Loucy (cell line): ENCODE measurements around the gene CXXC5.

Source experiments
- EZH2phosphoT487 ChIP-seq: fragments of 200-600 bp; IDR thresholded peaks from 2 replicates; pipeline ENCODE4 v1.6.1; 2018; ENCODE audit warnings: antibody characterized with exemption, mild to moderate bottlenecking, moderate library complexity, borderline replicate concordance
- TF ChIP-seq, protein P1 (sequence below): fragments of 200-600 bp; sonication (generic); conservative IDR thresholded peaks from 2 replicates; pipeline ENCODE4 v1.5.1; 2014; ENCODE audit warnings: mild to moderate bottlenecking, antibody characterized with exemption, low read length

GRCh38 chr5:139667001-139667729 lies 19.0 kb downstream of the CXXC5 start:
- TF ChIP-seq, protein P1, sequence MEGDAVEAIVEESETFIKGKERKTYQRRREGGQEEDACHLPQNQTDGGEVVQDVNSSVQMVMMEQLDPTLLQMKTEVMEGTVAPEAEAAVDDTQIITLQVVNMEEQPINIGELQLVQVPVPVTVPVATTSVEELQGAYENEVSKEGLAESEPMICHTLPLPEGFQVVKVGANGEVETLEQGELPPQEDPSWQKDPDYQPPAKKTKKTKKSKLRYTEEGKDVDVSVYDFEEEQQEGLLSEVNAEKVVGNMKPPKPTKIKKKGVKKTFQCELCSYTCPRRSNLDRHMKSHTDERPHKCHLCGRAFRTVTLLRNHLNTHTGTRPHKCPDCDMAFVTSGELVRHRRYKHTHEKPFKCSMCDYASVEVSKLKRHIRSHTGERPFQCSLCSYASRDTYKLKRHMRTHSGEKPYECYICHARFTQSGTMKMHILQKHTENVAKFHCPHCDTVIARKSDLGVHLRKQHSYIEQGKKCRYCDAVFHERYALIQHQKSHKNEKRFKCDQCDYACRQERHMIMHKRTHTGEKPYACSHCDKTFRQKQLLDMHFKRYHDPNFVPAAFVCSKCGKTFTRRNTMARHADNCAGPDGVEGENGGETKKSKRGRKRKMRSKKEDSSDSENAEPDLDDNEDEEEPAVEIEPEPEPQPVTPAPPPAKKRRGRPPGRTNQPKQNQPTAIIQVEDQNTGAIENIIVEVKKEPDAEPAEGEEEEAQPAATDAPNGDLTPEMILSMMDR: no peak
- no peak for TF ChIP-seq EZH2phosphoT487
